Osteocyte (in vitro differentiated cells): ENCODE data around the gene THRB. TPM values are rescaled to one million over a fixed set of nuclear protein-coding genes. Genes with fewer than 3 reads are reported as not detected.

Source experiments
- DNase-seq: peaks from one replicate; pipeline ENCODE4 v3.0.0; 2021; ENCODE audit warnings: mixed read lengths; ENCODE audit not compliant: unreplicated experiment; ENCODE audit errors: extremely low spot score
- H3K27ac Mint-ChIP-seq: one replicate; pipeline ENCODE4 v1.8.0; 2021; ENCODE audit warnings: mild to moderate bottlenecking, mixed read lengths; ENCODE audit not compliant: unreplicated experiment
- H3K27me3 Mint-ChIP-seq: one replicate; pipeline ENCODE4 v1.8.0; 2021; ENCODE audit warnings: mixed read lengths; ENCODE audit not compliant: unreplicated experiment
- H3K36me3 Mint-ChIP-seq: one replicate; pipeline ENCODE4 v1.8.0; 2021; ENCODE audit warnings: mixed read lengths; ENCODE audit not compliant: unreplicated experiment
- H3K4me1 Mint-ChIP-seq: one replicate; pipeline ENCODE4 v1.8.0; 2021; ENCODE audit warnings: mixed read lengths; ENCODE audit not compliant: unreplicated experiment
- H3K4me3 Mint-ChIP-seq: one replicate; pipeline ENCODE4 v1.8.0; 2021; ENCODE audit warnings: mild to moderate bottlenecking, moderate library complexity, mixed read lengths; ENCODE audit not compliant: unreplicated experiment
- H3K9me3 Mint-ChIP-seq: one replicate; pipeline ENCODE4 v1.8.0; 2021; ENCODE audit warnings: mixed read lengths; ENCODE audit not compliant: unreplicated experiment
- CTCF ChIP-seq: fragments of 200-600 bp; sonication (generic); IDR thresholded peaks from 2 replicates; pipeline ENCODE4 v1.5.0; 2021; ENCODE audit warnings: antibody characterized with exemption, mild to moderate bottlenecking, moderate library complexity
- total RNA-seq: library from RNA; stranded (reverse); gene quantifications from 2 replicates; pipeline ENCODE4 v1.2.1, GENCODE V29; 2021

The THRB gene
- total RNA-seq, 1 donor from 2014 or later = 4.6 TPM

DNA sequence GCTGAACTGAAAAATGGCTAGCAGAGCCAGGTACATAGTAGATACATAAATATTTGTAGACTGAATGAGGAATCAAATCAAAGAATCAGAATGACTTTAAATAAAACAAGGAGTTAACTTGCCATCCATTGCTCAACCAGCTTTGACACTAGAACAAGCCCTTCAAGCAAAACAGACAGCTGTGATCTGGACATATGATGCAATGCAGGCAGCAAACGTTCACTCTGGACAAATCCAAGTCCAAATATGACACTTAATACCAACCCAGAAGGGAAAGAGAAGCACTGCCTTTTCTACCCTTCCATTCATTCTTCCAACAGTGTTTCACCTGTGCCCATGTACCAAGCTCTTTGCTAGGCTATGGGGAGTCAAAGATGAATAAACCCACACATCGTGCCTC is 4.5 kb downstream of the THRB start:
- Mint-ChIP-seq H3K27me3 (peaks cover 15% of the 10 kb centered on the region), H3K4me1 (peaks cover 23% of the 10 kb centered on the region), H3K27ac (no peak overlapping the region), H3K9me3 (no peaks in the 10 kb centered on the region), H3K4me3 (no peak overlapping the region), H3K36me3 (peaks cover 4% of the 10 kb centered on the region)
- no peak for TF ChIP-seq CTCF
- DNase-seq = no peak

DNA sequence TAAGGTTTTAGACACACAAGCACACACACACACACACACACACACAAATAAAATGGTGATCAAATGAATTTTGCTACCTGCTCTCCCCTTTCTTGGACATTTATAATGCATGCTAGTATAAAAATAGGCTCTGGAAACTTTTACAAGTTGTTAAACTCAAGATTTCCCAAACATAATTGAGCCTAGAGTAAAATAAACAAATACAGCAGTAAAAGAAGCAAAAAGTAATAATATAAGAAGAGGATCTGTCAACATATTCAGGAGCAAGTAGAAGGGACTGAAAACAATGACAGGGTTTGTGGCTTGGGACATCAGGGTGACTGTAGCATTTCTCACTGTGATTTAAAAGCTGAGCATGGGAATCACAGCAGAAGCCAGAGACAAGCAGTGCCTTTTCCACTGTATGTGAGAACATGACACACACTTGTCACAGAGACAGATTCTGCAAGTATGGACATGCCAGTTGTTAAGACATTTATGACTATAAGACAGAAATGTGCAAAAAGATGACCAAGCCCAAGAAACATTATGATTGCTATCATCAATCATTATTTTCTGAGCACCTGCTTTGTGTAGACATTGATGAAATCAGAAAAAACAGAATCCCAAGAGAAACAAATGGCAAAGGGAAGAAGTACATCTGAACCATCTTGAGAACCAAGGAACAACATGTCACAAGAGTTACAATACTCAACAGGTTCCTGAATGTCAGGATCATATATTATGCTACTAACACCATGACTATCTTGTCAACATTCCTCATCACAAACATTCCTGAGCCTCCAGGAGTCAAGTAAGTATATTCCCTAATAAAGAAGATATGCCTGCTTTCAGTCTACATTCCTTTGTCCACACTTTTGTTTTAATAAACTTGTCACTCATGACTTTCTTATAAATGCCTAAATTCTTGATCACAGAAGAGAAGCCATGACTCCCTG is 7.1 kb downstream of the THRB start:
- H3K36me3 Mint-ChIP-seq = peaks cover 4% of the 10 kb centered on the region
- H3K27ac Mint-ChIP-seq = no peak overlapping the region
- peaks cover 11% of the 10 kb centered on the region for H3K27me3 Mint-ChIP-seq
- DNase-seq = no peak
- TF ChIP-seq CTCF = no peak
- no peaks in the 10 kb centered on the region for H3K9me3 Mint-ChIP-seq
- peaks cover 16% of the 10 kb centered on the region for H3K4me1 Mint-ChIP-seq
- no peak overlapping the region for H3K4me3 Mint-ChIP-seq

DNA sequence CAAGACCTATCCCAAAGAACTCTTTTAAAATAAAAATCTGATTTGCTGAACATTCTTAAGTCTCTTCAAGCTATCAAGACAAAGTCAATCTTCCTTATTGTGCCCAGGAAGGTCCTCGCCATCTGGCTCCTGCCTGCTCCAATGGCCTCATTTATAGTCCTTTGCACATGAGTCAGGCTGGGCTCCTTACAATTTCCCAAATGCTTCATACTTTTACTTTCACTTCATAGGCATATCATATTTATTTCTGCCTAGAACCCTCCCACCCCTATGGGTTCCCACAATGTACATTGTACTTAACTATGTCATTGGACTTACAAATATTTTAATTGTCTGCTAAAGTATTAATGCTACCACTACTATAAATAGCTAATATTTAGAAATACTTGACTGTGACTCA is 9.1 kb downstream of the THRB start:
- Mint-ChIP-seq H3K4me3 (no peak overlapping the region), H3K36me3 (no peaks in the 10 kb centered on the region)
- TF ChIP-seq CTCF = no peak

DNA sequence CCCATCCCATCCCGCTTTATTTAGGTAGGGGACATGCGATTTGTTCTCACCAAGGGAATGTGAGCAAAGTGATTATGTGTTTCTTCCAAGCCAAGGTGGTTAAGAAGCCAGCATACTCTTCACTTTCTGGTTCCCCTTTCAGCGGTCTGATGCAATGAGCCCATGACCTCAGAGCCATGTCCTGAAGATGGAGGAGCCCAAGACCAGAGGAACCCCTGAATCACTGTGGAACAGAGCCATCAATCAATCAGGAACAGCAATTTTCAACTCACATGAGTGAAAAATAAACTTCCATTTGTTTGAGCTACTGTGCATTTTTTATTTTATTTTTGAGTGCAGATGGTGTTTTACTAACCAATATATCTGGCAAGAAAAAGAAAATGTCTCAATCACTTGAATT is 10.8 kb downstream of the THRB start:
- H3K27ac Mint-ChIP-seq = no peak overlapping the region
- H3K36me3 Mint-ChIP-seq = no peaks in the 10 kb centered on the region
- H3K9me3 Mint-ChIP-seq = no peaks in the 10 kb centered on the region
- no peak for TF ChIP-seq CTCF
- DNase-seq = no peak
- H3K4me3 Mint-ChIP-seq = no peak overlapping the region
- H3K27me3 Mint-ChIP-seq = no peaks in the 10 kb centered on the region
- peaks cover 26% of the 10 kb centered on the region for H3K4me1 Mint-ChIP-seq

More for the DNA sequence above, 9.1 kb downstream of the THRB start:
- DNase-seq = no peak
- Mint-ChIP-seq H3K9me3 (no peaks in the 10 kb centered on the region), H3K4me1 (peaks cover 19% of the 10 kb centered on the region), H3K27me3 (no peaks in the 10 kb centered on the region), H3K27ac (no peak overlapping the region)

DNA sequence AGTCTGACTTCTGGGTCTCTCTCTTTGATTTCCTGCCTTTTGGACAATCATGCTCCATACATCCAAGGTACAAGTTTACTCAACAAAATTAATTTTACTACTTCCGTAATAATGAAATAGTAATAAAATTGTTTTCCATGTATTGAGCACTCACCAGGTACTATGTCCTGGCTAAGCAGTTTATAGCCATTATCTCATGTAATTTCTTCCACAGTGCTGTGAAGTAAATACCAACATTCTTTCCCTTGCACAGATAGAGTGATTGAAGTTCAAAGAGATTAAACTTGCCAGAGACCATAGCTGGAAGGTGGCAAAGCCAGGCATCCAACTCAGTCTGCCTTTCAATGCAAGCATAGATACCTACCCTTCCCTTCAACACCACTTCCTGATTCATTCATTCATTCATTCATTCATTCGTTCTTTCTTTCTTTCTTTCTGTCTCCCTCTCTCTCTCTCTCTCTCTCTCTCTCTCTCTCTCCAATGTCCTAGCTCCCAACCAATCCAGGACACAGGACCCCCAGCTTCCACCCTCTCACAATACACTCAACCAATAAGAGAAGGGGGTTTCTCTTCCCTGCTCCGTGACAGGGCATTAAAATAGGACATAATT is 12.4 kb downstream of the THRB start:
- no peak for TF ChIP-seq CTCF
- DNase-seq = no peak

More for the DNA sequence above, 12.4 kb downstream of the THRB start:
- Mint-ChIP-seq H3K36me3 (no peaks in the 10 kb centered on the region), H3K27ac (no peak overlapping the region), H3K4me1 (peaks cover 16% of the 10 kb centered on the region), H3K27me3 (no peaks in the 10 kb centered on the region), H3K9me3 (no peaks in the 10 kb centered on the region), H3K4me3 (no peak overlapping the region)
